H54 (cell line): Measurements from ENCODE around the gene PRR35.
A peak's percentile ranks its signal among the peaks of the same experiment; 100 is the strongest.

Experiments used
- DNase-seq: peaks from one replicate; pipeline ENCODE4 v3.0.0; 2011; ENCODE audit warnings: low spot score, mixed read lengths; ENCODE audit not compliant: insufficient read length
- FAIRE-seq: peaks from 3 replicates; lab custom pipeline; 2011; peaks lifted over from hg19 to GRCh38; lab: Jason Lieb, UNC
- POLR2A ChIP-seq: IDR thresholded peaks from 2 replicates; pipeline ENCODE4 v1.6.1; 2011; ENCODE audit warnings: low read depth, mild to moderate bottlenecking, low read length

The PRR35 gene

DNA sequence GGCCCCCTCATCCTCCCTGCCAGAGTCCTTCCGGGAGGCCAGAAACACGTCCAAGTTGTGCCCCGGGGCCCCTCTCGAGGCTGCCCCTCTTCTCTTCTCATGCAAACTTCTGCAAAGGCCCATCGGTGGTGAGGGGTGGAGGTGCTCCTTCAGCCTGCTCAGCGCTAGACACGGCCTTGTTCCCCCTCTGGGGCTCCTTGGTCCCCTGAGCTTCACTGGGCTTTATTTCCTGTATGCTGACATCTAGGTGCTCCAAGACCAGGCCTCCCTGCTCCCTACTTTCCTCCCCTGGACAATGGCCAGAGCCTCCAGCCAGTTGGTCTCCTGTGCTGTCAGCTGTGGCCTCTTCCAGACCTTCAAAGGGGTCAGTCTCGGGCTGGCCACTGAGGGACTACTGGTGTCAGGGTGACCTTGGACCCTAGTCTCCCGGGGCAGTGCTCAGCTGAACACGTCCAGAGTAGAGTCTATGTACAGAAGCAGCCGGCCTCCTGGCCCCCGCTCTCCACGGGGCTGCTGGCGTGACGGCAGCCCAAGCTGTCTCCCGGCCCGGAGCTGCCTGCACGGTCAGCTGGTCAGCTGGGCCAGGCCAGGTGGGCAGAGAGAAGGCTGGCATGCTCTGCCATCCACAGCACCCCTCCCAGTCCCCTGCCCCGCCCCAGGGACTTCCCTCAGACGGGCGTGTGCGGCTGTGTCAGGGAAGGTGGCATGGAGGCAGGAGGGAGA lies 1.7 kb upstream of the PRR35 start:
- FAIRE-seq: no peak
- TF ChIP-seq POLR2A: no peak

DNA sequence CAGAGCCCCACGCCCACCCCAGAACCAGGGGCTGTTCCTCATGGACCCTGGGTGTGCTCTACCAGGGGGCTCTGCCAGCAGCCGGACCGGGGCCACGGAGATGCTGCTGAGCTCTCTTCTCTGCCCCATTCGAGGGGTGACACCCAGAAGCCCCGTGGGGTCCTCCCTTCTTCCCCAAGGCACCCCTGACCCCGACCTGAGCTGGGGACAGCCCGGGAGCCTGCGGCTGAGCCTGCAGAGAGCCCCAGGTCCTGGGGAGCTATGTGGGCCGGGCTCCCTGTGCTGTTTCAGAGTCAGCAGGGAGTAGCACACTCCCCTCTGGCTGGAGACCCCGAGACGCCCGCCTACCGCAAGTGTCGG lies 1.2 kb upstream of the PRR35 start:
- FAIRE-seq: no peak

More for the DNA sequence above, 1.7 kb upstream of the PRR35 start:
- no peak for DNase-seq

DNA sequence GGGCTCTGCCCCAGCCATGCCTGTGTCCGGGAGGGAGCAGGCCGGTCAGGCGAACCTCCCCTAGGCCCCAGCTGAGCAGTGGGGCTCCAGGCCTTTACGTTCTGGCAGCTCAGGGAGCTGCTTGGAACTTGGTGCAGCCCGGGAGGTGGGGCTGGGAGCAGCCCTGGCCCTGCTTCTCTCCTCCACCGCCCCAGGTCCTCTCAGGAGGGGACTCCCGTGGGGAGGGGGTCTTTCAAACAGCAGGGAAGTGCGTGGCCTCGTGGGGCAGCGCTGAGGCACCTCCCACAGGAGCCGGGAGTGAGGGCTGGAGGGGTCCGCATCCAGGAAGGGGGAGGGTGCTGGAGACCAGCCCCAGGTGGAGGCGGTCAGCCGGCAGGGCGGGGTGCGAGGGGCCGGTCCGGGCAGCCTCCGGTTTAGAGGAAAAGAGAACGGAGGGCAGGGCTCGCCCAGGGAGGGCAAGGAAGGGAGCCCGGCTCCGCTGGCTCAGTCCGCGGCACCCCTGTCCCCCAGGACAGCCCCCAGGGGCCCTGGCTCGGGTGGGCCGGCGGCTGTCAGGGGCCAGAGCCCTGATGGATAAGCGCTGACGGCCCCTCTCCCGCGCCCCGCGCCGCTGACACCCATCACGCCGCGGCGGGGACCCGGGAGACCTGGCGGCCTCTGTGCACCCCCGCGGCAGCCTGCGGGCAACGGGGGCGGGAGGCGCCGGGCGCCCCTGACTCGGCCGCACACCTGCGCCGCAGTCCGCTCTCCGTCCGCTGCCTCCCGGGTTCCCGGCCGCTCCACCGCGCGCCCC lies 587 bp upstream of the PRR35 start:
- no peak for DNase-seq
- TF ChIP-seq POLR2A: no peak
- FAIRE-seq: no peak

More for the DNA sequence above, 1.2 kb upstream of the PRR35 start:
- TF ChIP-seq POLR2A: no peak
- no peak for DNase-seq

DNA sequence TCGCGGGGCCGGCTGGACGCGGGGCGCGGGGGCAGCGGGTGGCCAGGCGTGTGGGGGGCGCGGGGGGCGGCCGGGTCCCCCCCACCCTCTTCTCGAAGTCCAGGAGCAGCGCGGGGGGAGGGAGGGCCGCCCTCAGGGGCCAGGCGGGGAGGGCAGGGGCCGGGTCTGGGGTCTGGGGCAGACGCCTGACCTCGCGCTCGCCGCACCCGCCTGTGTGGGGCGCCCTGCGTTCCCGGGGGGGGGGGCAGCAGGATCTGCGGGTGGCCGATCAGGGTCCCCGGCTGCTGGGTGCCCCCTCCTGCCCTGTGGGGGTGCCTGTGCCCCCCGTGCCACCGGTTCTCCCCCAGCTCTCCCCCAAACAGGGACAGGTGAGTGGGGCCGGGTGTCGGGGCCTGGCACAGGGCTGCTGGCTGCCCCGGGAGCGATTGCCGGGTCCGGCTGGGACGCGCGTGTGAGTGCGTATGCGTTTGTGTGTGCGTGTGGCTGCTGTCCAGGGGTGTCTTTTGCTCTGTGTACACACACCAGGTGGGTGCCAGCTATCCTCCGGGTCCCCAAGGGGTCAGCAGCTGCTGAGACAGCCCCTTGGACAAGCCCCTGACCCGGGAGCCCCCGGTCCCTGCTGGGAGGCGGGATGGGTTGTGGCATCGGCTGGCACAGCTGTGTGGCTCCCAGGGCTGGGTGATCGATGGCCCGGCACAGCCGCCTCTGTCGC lies 663 bp downstream of the PRR35 start:
- no peak for DNase-seq
- TF ChIP-seq POLR2A: no peak
- no peak for FAIRE-seq

DNA sequence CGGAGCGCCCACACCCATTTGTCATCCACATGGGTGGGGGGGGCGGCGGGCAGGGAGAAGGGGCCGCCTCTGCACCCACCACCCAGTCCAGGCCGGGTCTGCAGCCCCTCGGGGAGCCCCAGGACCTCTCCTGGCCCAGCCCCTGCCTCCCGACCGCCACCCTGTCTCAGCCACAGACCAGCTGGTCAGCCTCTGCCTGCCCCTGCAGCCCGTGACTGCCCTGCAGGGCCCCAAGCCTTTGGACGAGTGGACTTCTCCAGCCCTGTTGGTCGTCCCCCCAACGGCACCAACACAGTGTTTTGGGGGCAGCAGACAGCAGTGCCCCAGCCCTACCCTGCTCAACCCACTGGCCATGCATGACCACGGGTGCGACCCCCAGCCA lies 1.2 kb downstream of the PRR35 start:
- DNase-seq (no peak), FAIRE-seq (no peak)
- no peak for TF ChIP-seq POLR2A

DNA sequence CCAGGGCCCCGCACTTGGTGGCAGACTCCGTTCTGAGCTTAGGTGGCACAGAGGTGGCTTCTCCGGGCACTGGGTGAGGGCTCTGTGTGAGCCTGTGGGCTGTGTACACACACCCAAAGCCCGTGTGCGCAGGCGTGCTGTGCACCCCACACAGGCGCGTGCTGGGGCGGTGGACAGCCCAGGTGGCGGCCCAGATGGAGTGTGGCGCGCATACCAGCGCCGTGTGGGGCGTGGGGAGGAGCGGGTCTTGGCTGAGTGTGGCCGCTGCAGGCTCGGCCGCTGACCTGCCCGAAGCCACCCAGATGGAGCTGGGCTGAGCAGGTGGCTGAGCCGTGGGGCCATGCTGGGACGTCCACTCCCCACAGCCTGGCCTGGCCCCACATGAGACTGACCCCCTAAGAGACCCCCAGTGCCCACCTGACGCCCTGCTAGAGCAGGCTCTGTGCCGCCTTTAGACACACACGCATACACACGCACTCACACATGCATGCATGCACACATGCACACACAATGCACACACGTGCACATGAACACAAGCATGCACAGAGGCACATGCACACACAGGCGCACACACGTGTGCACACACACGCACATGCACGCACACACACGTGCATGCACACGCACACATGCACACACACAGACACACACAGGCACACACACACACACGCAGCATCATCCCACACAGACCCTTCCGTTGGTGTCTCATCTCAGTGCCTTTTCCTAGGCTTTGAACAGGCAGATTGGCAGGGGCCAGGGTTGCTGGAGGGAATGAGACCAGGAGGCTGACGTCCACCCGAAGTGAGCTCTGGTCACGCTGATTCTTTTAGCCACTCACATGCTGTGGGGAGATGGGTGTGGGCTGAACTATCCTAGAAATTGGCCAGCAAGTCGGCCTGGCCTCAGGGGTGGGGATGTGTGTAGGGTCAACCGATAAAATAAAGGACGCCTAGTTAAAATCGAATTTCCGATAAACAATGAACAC lies 2.1 kb downstream of the PRR35 start:
- no peak for TF ChIP-seq POLR2A
- DNase-seq (no peak), FAIRE-seq (no peak)

DNA sequence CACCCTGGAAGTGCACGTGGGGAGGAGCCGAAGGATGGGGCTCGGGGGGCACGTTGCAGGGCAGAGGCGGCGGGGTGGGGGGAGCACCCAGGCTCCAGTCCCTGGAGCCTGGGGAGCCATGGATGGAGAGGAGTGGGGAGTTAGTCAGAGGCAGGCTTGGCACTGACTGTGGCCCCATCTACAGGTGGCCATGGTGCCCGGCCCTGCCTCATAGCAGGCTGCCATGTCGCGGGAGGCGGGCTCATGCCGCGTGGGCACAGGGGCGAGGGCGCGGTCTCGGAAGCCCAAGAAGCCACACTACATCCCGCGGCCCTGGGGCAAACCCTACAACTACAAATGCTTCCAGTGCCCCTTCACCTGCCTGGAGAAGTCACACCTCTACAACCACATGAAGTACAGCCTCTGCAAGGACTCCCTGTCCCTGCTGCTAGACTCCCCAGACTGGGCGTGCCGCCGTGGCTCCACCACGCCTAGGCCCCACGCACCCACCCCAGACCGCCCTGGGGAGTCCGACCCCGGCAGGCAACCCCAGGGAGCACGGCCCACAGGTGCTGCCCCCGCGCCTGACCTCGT lies 3.0 kb downstream of the PRR35 start:
- no peak for TF ChIP-seq POLR2A
- DNase-seq (no peak), FAIRE-seq (no peak)

DNA sequence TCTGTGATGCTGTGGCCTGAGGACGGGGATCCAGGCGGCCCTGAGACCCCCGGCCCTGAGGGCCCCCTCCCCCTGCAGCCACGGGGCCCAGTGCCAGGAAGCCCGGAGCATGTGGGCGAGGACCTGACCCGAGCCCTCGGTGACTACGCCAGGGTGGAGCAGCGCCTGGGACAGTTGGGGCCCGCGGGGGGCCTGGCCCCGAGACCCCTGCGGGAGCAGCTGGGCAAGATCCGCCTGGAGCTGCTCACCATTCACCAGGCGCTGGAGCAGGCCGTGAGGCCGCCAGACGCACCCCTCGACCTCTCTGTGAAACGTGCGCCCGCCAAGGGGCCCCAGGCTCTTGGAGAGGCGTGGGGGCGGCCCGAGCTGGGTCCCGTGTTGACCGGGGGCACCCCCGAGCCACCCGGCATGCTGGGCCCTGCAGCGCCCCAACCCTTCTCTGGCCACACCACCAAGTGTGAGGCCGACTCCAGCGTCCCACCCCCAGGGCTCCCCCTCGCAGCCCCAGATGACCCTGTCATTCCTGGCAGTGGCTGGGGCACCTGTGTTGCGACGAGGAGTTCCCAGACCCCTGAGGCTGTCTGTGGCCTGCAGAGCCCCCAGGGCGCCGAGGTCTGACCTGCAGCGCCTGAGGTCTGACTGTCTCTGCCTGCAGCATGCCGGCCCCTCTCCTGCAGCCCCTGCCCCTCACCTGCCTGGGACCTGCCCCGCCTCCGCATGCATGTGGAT lies 4.7 kb downstream of the PRR35 start:
- no peak for FAIRE-seq
- no peak for TF ChIP-seq POLR2A
- no peak for DNase-seq

DNA sequence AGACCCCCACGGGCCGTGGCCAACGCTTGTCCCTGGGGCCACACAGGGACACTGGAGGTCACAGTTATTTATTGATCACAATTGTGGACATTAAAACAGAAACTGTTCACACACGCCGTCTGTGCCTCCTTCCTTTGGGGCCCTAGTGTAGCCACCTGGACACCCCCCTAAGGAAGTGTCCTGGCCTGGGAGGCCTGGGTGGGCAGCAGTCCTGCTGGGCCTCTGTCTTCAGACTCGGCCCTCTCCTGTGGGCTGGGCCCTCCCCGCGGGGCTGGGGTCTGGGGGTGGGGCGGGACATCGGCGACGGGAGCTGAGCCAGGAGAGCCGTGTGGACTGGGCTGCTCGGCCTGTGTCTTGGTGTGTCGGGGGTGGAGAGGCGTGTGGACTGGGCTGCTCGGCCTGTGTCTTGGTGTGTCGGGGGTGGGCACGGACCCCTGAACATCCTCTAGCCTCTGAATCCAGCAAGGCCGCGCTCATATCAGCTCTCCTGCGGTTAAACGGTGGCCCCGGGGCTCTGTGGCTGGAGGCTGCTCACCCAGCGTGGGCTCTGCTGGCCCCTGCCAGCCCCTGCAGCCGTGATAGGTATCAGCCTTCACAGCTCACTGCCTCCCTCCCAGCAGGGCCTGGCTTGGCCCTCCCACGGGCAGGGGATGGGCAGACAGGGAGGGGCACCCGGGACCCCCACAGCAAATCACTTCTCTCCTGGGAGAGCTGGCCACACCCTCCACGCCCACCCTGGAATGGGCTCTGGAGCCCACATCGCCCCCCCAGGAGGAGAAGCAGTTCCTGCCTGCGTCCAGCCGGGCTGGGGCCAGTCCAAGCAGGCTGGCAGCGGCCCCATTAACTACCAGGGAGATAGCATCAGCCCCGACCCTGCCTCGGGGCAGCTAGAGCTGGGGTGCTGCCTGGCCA lies 5.5 kb downstream of the PRR35 start:
- no peak for DNase-seq
- FAIRE-seq: no peak
- TF ChIP-seq POLR2A: no peak

DNA sequence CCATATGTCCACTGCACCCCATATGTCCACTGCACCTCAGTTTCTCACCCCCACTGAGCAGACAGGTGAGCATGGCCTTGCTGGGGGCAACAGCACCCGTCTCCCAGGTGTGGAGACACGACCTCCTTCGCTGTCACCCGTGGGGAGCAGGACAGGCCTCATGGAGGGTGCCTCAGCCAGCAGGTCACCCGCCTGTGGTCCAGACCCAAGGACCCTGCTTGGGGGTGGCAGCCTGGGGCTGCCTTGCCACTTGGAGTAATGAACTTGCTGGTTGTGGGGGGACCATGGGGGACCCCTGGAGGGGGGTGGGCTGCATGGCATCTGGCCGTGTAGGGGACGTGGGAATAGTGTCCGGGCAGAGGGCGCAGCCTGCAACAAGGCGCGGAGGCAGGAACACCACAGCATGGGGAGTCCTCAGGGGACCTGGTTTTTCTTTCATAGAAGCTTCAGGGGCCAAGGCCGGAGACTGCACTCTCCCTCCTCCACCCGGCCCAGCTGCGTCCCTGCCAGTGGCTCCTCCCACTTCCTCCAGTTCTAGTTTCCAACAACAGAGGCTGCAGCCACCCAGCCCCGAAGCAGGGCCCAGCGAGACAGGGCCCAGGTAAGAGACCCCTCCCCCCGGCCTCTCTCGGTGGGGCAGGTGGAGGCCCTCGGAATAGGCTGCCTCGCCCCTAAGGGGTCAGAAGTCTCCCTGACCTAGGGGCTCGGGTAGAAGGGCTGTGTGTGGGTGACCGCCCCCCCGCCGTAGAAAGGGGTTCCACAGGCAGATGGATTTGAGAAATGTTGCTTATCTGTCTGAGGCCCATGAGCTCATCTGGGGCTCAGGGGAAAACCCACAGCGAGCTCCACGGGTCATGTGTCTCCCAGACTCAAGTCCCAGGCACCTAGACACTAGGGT lies 6.5 kb downstream of the PRR35 start, which contains the start of gene NHLRC4:
NHLRC4 (plus strand) TSS at position 531 of the 898 bp plus-strand sequence. CDS start 1,043 bp downstream, outside the sequence.
- TF ChIP-seq POLR2A: no peak
- peak; percentile 82 for DNase-seq
- no peak for FAIRE-seq
